Tongue (tissue), 2 donors: ENCODE results near the gene ALX1. TPM values are rescaled to one million over a fixed set of nuclear protein-coding genes. Genes with fewer than 3 reads are reported as not detected.
"Not testable (repeated sequence)": the region's sequence is repeated elsewhere in the genome, so short reads cannot be mapped to it uniquely, and the experiment has no call there.

Experiments used
- DNase-seq: peaks from one replicate; pipeline ENCODE4 v3.0.0-alpha.2; 2015
- total RNA-seq: library from RNA; depleted of rRNA; stranded (reverse); fragments of >200 nt; gene quantifications from one replicate; pipeline ENCODE4 v1.2.3, GENCODE V29; 2014

The ALX1 gene
- total RNA-seq, 1 donor from 2014 or later = 2.7 TPM

DNA sequence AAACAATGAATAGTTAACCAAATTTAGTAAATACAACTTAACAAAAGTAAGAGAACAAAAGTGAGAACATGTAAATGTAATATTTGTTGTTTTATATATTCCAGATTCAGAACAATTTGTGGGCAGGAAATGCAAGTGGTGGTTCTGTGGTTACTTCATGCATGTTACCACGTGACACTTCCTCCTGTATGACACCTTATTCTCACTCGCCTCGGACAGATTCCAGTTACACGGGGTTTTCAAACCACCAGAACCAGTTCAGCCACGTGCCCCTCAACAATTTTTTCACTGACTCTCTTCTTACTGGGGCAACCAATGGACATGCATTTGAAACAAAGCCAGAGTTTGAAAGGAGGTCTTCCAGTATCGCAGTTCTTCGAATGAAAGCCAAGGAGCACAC is 21.0 kb downstream of the ALX1 start:
- DNase-seq = no peak

DNA sequence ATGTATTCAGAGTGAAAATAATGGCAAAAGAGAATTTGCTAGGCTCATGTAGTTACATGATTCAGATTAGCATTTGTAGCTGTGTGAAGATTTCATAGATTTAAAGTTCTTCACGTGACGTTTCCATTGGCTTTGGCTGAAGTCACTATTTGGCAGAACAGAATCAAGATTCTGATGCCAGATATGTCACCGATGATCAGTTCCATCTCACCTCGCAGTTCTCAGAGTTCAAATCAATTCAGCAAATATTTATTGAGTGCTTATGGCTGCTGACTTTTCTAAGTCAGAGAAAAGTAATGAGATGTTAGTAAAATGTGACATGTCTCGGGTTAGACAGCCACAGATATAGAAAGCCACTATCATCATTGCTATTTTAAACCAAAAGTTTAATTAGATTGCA is 28.4 kb downstream of the ALX1 start:
- no peak for DNase-seq

DNA sequence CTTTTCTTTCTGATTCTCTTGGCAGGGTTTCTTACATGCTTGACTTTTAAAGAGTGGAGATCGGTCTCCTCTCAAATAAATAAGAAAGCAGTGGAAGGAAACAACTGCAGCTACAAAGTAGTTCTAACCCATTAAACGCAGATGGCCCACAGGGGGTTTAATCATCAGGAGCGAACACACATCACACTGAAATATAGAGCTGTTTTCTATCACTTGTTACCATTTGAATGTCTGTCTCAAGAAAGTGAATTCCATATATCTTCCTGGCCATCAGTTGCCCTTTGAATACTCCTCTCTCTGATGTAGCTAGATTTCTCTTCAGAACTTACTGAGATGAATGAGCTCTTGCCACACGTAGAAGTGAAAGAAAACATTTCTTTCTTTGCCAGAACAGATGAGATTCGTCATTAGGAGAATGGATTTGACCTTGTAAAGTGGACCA is 29.1 kb downstream of the ALX1 start:
- no peak for DNase-seq

DNA sequence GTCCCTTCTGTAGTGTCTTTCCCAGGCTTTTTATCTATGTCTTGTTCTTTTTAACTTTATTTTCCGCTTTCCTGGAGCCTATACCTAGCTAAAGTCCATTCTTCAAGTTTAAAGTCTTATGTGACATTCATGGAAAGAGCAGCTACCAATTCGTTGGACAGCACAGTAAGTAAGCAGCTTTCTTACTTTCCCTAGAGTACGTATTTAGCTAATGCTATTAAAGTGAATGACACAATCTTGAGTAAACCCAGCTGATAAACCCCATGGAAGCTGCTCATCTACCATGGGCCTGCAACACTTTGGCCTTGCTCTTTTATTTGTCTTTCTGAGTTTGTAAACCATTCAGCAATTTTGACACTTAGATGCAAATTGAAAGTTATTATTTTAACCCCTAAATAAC is 30.0 kb downstream of the ALX1 start:
- DNase-seq = no peak

- DNase-seq = peak; percentile 18
Observed at GRCh38 chr12:85310456-85311076, 30.5 kb downstream of the ALX1 start.

DNA sequence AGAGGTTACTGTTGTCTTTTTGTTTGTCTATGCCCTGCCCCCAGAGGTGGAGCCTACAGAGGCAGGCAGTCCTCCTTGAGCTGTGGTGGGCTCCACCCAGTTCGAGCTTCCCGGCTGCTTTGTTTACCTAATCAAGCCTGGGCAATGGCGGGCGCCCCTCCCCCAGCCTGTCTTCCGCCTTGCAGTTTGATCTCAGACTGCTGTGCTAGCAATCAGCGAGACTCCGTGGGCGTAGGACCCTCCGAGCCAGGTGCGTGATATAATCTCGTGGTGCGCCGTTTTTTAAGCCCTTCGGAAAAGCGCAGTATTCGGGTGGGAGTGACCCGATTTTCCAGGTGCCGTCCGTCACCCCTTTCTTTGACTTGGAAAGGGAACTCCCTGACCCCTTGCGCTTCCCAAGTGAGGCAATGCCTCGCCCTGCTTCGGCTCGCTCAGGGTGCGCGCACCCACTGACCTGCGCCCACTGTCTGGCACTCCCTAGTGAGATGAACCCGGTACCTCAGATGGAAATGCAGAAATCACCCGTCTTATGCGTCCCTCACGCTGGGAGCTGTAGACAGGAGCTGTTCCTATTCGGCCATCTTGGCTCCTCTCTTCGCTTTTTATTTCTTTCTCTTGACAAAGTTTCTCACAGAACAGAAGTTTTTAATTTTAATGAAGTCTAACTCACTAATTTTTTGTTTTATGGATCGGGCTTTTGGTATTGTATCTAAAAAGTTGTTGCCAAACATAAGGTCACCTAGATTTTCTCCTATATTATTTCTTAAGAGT is 38.0 kb downstream of the ALX1 start:
- DNase-seq = not testable (repeated sequence)

- DNase-seq = peak; percentile 5
Observed at GRCh38 chr12:85322715-85323114, 42.7 kb downstream of the ALX1 start.

DNA sequence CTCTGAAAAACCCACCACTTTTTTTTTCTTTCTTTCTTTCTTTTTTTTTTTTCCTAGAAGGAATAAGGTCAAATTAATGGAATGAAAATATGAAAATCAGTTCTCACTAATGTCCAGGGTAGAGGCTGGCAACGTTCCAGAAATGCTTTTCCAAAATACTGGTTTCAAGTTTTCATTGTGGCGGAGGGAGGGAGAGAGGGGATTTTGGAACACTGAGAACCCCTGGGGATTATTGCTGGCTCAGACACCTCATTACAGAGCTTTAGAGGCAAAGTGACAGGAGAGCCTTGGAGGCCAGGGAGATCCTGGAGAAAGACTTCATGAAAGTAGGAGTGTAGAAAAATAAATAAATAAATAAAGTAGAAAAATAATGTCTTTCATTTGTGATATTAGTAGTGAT is 45.4 kb downstream of the ALX1 start:
- DNase-seq = peak; percentile 5

- DNase-seq = no peak
Observed at GRCh38 chr12:85329913-85330312, 49.9 kb downstream of the ALX1 start.

GRCh38 chr12:85348779-85349178 is 68.8 kb downstream of the ALX1 start:
- no peak for DNase-seq

DNA sequence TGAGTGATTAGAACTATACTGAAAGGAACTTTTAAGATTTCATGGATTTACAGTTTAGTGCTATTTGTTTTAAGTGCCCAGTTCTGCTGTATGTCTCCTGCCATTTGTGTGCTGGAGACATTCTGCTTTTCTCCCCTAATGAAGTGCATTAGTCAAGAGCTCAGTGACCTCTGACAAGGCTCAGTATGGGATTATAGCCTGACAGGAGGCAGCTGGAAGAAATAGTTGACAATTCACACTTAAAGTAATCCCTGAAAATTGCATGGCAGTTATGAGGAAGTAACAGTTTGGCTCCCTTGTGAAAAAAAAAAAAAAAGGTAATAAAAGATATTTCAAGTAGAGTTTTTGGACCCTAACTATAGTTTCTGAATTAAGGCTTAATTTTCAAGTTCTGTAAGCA is 70.3 kb downstream of the ALX1 start:
- DNase-seq = no peak

Other genes with a start within 250 kb of the ALX1 start
- gene TSPAN19, start 243.9 kb upstream of the ALX1 start, total RNA-seq = not detected
- gene LRRIQ1, start 243.9 kb upstream of the ALX1 start, total RNA-seq = 1.1 TPM